PC-9 (cell line): ENCODE data around the gene HELZ. TPM values are rescaled to one million over a fixed set of nuclear protein-coding genes. Genes with fewer than 3 reads are reported as not detected.

Experiments
- BruUV-seq: library from RNA; stranded (reverse); fragments of 400-500 nt; replicated peaks from 2 replicates; lab custom pipeline; 2021; lab: Mats Ljungman, UMichigan
- CTCF ChIA-PET: fragments of 300-600 bp; sonication (Branson Sonifier 250); formaldehyde crosslinking; loops from one replicate; lab custom pipeline; 2022; ENCODE audit warnings: antibody characterized with exemption; lab: Charles Lee
- POLR2A ChIA-PET: fragments of 300-600 bp; sonication (Branson Sonifier 250); formaldehyde crosslinking; loops from one replicate; lab custom pipeline; 2022; ENCODE audit warnings: antibody characterized with exemption; ENCODE audit not compliant: unreplicated experiment; lab: Charles Lee
- DNase-seq, 2 experiments: peaks; one replicate each; pipeline versions ENCODE4 v3.0.0 to v3.0.0-alpha.2; 2015 to 2022; ENCODE audit warnings: mixed read lengths in 1 of 2
- H2AFZ ChIP-seq: fragments of 200-600 bp; sonication (generic); 2 replicates; pipeline ENCODE4 v1.8.1; 2017; ENCODE audit warnings: antibody characterized with exemption
- H3F3A ChIP-seq: fragments of 200-600 bp; sonication (generic); 2 replicates; pipeline ENCODE4 v1.8.1; 2017; ENCODE audit warnings: antibody characterized with exemption, mild to moderate bottlenecking, low read depth; ENCODE audit not compliant: insufficient read depth
- H3K27ac ChIP-seq: fragments of 200-600 bp; sonication (generic); 2 replicates; pipeline ENCODE4 v1.6.1; 2016; ENCODE audit warnings: mixed run types
- H3K27me3 ChIP-seq: fragments of 200-600 bp; sonication (generic); 2 replicates; pipeline ENCODE4 v1.6.1; 2016; ENCODE audit warnings: low read depth, mixed run types; ENCODE audit not compliant: insufficient read depth
- H3K36me3 ChIP-seq: fragments of 200-600 bp; sonication (generic); 2 replicates; pipeline ENCODE4 v1.6.1; 2016; ENCODE audit warnings: low read depth, mixed run types
- H3K4me1 ChIP-seq: fragments of 200-600 bp; sonication (generic); replicated peaks from 2 replicates; pipeline ENCODE4 v1.6.1; 2016; ENCODE audit warnings: mixed run types; ENCODE audit not compliant: insufficient read depth
- H3K4me2 ChIP-seq: fragments of 200-600 bp; sonication (generic); 2 replicates; pipeline ENCODE4 v1.6.1; 2017; ENCODE audit warnings: mixed run types
- H3K4me3 ChIP-seq: fragments of 200-600 bp; sonication (generic); 2 replicates; pipeline ENCODE4 v1.6.1; 2016; ENCODE audit warnings: mixed run types
- H3K79me2 ChIP-seq: fragments of 200-600 bp; sonication (generic); 2 replicates; pipeline ENCODE4 v1.6.1; 2017; ENCODE audit warnings: low read depth, mixed run types
- H3K9me2 ChIP-seq: fragments of 200-600 bp; sonication (generic); 2 replicates; pipeline ENCODE4 v1.8.1; 2017; ENCODE audit warnings: mild to moderate bottlenecking; ENCODE audit not compliant: insufficient read depth
- H3K9me3 ChIP-seq: fragments of 200-600 bp; sonication (generic); 2 replicates; pipeline ENCODE4 v1.8.1; 2016; ENCODE audit warnings: low read depth; ENCODE audit not compliant: insufficient read depth
- H4K20me1 ChIP-seq: fragments of 200-600 bp; sonication (generic); 2 replicates; pipeline ENCODE4 v1.8.1; 2017; ENCODE audit not compliant: insufficient read depth
- EZH2 ChIP-seq: fragments of 200-600 bp; sonication (generic); IDR thresholded peaks from 2 replicates; pipeline ENCODE4 v1.8.0; 2017; ENCODE audit warnings: antibody characterized with exemption, low read depth
- intact Hi-C: fragments of 100-400 bp; cut with micrococcal nuclease; formaldehyde crosslinking; loops from one replicate; pipeline ENCODE4 v1.10.0; 2022; ENCODE audit not compliant: unreplicated experiment
- total RNA-seq: library from RNA; stranded (reverse); gene quantifications from 2 replicates; pipeline ENCODE4 v1.2.3, GENCODE V29; 2021
- TF ChIP-seq, protein P1 (sequence below): fragments of 200-600 bp; sonication (generic); conservative IDR thresholded peaks from 2 replicates; pipeline ENCODE4 v1.6.1; 2017; ENCODE audit warnings: mixed run types, antibody characterized with exemption, mild to moderate bottlenecking, moderate library complexity

HELZ gene
- total RNA-seq, 1 experiment from 2014 or later = 38.0 TPM

DNA sequence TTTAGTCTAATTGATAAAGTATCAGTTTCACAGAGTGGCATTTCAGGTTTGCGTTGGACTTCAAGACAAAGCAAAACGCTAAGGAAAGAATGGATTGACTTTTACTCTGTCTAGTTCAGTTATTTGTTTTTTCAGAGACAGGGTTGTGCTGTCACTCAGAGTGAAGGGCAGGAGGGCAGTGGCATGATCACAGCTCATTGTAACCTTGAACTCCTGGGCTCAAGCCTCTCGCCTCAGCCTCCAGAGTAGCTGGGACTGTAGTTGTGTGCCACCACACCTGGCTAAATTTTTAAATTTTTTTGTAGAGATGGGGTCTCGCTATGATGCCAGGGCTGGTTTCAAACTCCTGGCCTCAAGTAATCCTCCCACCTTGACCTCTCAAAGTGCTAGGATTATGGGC lies 114.2 kb downstream of the HELZ start:
- no peak overlapping the region for H3K4me2 ChIP-seq
- no peak overlapping the region for H3K27ac ChIP-seq
- no peak overlapping the region for H3K4me3 ChIP-seq
- no peak for TF ChIP-seq EZH2
- TF ChIP-seq, protein P1, sequence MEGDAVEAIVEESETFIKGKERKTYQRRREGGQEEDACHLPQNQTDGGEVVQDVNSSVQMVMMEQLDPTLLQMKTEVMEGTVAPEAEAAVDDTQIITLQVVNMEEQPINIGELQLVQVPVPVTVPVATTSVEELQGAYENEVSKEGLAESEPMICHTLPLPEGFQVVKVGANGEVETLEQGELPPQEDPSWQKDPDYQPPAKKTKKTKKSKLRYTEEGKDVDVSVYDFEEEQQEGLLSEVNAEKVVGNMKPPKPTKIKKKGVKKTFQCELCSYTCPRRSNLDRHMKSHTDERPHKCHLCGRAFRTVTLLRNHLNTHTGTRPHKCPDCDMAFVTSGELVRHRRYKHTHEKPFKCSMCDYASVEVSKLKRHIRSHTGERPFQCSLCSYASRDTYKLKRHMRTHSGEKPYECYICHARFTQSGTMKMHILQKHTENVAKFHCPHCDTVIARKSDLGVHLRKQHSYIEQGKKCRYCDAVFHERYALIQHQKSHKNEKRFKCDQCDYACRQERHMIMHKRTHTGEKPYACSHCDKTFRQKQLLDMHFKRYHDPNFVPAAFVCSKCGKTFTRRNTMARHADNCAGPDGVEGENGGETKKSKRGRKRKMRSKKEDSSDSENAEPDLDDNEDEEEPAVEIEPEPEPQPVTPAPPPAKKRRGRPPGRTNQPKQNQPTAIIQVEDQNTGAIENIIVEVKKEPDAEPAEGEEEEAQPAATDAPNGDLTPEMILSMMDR = no peak
- intact Hi-C loops = no loop called here
- H3K79me2 ChIP-seq = no peaks in the 10 kb centered on the region
- no peak overlapping the region for H2AFZ ChIP-seq
- H3K36me3 ChIP-seq = peaks cover 8% of the 10 kb centered on the region; the same call in 1 of the 2 replicates
- no peak for DNase-seq
- no peaks in the 10 kb centered on the region for H3K27me3 ChIP-seq
- H4K20me1 ChIP-seq = peaks cover 4% of the 10 kb centered on the region
- POLR2A ChIA-PET = no interaction called here
- CTCF ChIA-PET = interaction anchor here (0.6 kb wide), 1 partner anchor 656 kb away, joined by 3 read pairs; no protein-coding TSS in a partner anchor
- H3K4me1 ChIP-seq = no peaks in the 10 kb centered on the region
- H3K9me2 ChIP-seq = no peaks in the 10 kb centered on the region
- H3F3A ChIP-seq = peaks cover 12% of the 10 kb centered on the region; the same call in 1 of the 2 replicates
- no TSS peak for BruUV-seq
- H3K9me3 ChIP-seq = no peaks in the 10 kb centered on the region

DNA sequence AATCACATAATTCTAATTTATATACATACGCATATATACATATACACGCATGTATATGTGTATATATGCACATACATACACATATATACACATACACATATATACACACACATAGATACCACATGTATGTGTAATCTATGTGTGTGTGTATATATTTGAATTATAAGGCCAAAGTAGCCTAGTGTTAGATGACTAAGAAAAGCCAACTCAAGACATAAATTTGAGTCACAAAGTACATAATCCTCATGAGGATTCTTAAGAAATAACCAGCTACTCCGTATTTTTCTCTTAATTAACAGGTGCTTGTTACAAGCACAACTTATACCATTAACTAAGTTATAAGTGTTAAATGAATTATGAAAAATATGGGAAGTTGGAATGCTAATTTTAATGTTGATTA lies 115.7 kb downstream of the HELZ start:
- H3K9me2 ChIP-seq = no peaks in the 10 kb centered on the region
- no TSS peak for BruUV-seq
- no peak for TF ChIP-seq EZH2
- TF ChIP-seq, protein P1 = no peak
- no peak overlapping the region for H2AFZ ChIP-seq
- peaks cover 17% of the 10 kb centered on the region for H3F3A ChIP-seq
- DNase-seq = no peak
- intact Hi-C loops = no loop called here
- no peaks in the 10 kb centered on the region for H3K27me3 ChIP-seq
- H4K20me1 ChIP-seq = peaks cover 4% of the 10 kb centered on the region
- CTCF ChIA-PET = no interaction called here
- H3K9me3 ChIP-seq = no peaks in the 10 kb centered on the region
- no peak overlapping the region for H3K27ac ChIP-seq
- H3K36me3 ChIP-seq = 0 out of 2 replicates have a peak, but pooled peaks cover 11% of the 10 kb centered on the region
- H3K4me2 ChIP-seq = no peak overlapping the region
- no peaks in the 10 kb centered on the region for H3K4me1 ChIP-seq
- no peak overlapping the region for H3K4me3 ChIP-seq
- POLR2A ChIA-PET = no interaction called here
- H3K79me2 ChIP-seq = no peaks in the 10 kb centered on the region

DNA sequence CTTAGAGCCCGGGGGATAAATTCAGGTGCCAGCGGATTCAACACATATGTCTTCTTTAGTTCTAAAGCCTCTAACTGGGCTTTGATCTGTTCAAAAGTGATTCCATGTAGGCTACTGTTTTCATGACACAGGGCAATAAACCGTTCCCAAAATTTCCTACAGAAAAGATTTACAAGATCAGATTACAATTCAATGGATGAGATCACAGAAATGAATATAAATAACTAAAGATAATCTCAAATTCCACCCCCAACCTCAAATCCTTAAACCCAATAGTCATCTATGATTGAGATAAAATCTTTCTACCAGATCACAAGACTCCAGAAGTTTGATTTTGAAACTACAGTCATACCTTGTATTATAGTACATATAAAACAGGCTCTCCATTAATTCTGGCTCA lies 116.3 kb downstream of the HELZ start:
- Histone ChIP-seq H3K4me1 (no peaks in the 10 kb centered on the region), H3F3A (peaks cover 17% of the 10 kb centered on the region), H3K4me2 (no peak overlapping the region), H3K4me3 (no peak overlapping the region), H3K9me3 (no peaks in the 10 kb centered on the region), H3K27me3 (no peaks in the 10 kb centered on the region), H4K20me1 (peaks cover 4% of the 10 kb centered on the region), H3K27ac (no peak overlapping the region), H3K36me3 (peaks cover 14% of the 10 kb centered on the region; the same call in 1 of the 2 replicates), H3K9me2 (no peaks in the 10 kb centered on the region), H3K79me2 (no peaks in the 10 kb centered on the region), H2AFZ (no peak overlapping the region)
- DNase-seq = no peak
- TF ChIP-seq, protein P1 = no peak
- TF ChIP-seq EZH2 = no peak
- no TSS peak for BruUV-seq
- CTCF ChIA-PET = no interaction called here
- intact Hi-C loops = no loop called here
- POLR2A ChIA-PET = no interaction called here
